ENCODE measurements around the gene VGLL3.

The VGLL3 gene

GRCh38 chr3:86948822-86949221 is 42.1 kb downstream of the VGLL3 start:
- no peak for DNase-seq

GRCh38 chr3:86942206-86942605 is 48.7 kb downstream of the VGLL3 start:
- DNase-seq: no peak

- no peak for DNase-seq
These were observed 52.4 kb downstream of the VGLL3 start for GRCh38 chr3:86938416-86939105.

- DNase-seq: no peak
These were observed 53.6 kb downstream of the VGLL3 start for GRCh38 chr3:86937306-86937791.

GRCh38 chr3:86934851-86935250 is 56.1 kb downstream of the VGLL3 start:
- DNase-seq: no peak

- DNase-seq: no peak
These were observed 60.1 kb downstream of the VGLL3 start for GRCh38 chr3:86930831-86931230.

- no peak for DNase-seq
These were observed 60.8 kb downstream of the VGLL3 start for GRCh38 chr3:86930181-86930580.

- DNase-seq: no peak
These were observed 61.9 kb downstream of the VGLL3 start for GRCh38 chr3:86929046-86929445.

- no peak for DNase-seq
These were observed 67.9 kb downstream of the VGLL3 start for GRCh38 chr3:86923071-86923491.

- no peak for DNase-seq
These were observed 68.8 kb downstream of the VGLL3 start for GRCh38 chr3:86921971-86922680.

- DNase-seq: no peak
These were observed 76.3 kb downstream of the VGLL3 start for GRCh38 chr3:86914670-86915069.

- no peak for DNase-seq
These were observed 77.8 kb downstream of the VGLL3 start for GRCh38 chr3:86913160-86913559.

GRCh38 chr3:86895202-86895601 is 95.7 kb downstream of the VGLL3 start:
- no peak for DNase-seq

- DNase-seq: no peak
These were observed 100.1 kb downstream of the VGLL3 start for GRCh38 chr3:86890741-86891396.
